Mucosa of descending colon (tissue), 3 donors: ENCODE results near the gene ITIH5. TPM values are rescaled to one million over a fixed set of nuclear protein-coding genes. Genes with fewer than 3 reads are reported as not detected.

Experiments
- ATAC-seq: fragments of 200-7000 bp; cut with Tn5 transposase; one replicate; pipeline ENCODE4 v1.9.1; 2020; ENCODE audit warnings: mild to moderate bottlenecking, moderate library complexity
- DNase-seq, 3 donors: peaks; one replicate each; pipeline ENCODE4 v3.0.0-alpha.2; 2020
- H3K36me3 ChIP-seq: fragments of 200-600 bp; one replicate; pipeline ENCODE4 v1.8.0; 2021; ENCODE audit warnings: low read depth, mild to moderate bottlenecking
- H3K4me1 ChIP-seq: fragments of 200-600 bp; one replicate; pipeline ENCODE4 v1.8.0; 2021; ENCODE audit warnings: low read depth, mild to moderate bottlenecking
- H3K4me3 ChIP-seq: fragments of 200-600 bp; one replicate; pipeline ENCODE4 v1.8.0; 2021; ENCODE audit warnings: mild to moderate bottlenecking
- H3K9me3 ChIP-seq: fragments of 200-600 bp; one replicate; pipeline ENCODE4 v1.8.0; 2021; ENCODE audit warnings: mild to moderate bottlenecking
- CTCF ChIP-seq: fragments of 200-600 bp; IDR thresholded peaks from one replicate; pipeline ENCODE4 v1.8.0; 2022; ENCODE audit warnings: antibody characterized with exemption, mild to moderate bottlenecking
- intact Hi-C, 2 donors: fragments of 100-400 bp; cut with DNase I in 1 of 2; cut with micrococcal nuclease in 1 of 2; formaldehyde crosslinking; loops; one replicate each; pipeline versions ENCODE4 v1.11.0 to v1.11.1; 2022; cut with DNase I, micrococcal nuclease
- total RNA-seq, 3 donors: library from RNA; stranded (reverse); fragmentation: NEBNext Ultra II Directional in 2 of 3; extraction: Animal tissue kit (Norgen Biotek cat#: 25700) in 2 of 3; gene quantifications; one replicate each; pipeline versions ENCODE4 v1.2.1 to v1.2.4, GENCODE V29; 2021 to 2023
- donor health status: DM: no; HTN: no; CAD: no; lungs with moderate emphysema.
- donor health status: DM: no; HTN: no; CAD: no.
- donor health status: DM: no; HTN: yes; CAD: no.

ITIH5 gene
- total RNA-seq, 3 donors from 2014 or later, result 5.0 to 46.6 (median 8.1) TPM

DNA sequence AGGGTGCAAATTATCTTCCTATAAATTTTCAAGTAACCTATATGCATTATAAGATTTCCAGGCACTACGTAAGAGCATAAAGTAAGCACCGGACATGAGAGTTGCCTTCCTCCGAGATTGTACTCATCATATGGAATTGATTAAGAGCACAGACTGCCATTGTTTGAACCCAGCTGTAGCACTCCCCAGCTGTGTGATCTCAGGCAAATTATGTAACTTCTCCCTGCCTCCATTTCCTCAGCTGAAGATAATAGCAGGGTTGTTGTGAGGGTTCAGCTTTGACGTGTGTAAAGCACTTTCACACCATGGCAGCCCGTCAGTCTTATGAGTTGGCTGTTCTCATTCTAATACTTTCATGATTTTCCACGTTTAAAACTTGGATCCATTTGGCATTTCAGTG is 122.6 kb downstream of the ITIH5 start:
- H3K36me3 ChIP-seq, result no peaks in the 10 kb centered on the region
- no peak for TF ChIP-seq CTCF
- no peaks in the 10 kb centered on the region for H3K4me1 ChIP-seq
- intact Hi-C loops, result no loop called here
- ATAC-seq, result no peak
- no peaks in the 10 kb centered on the region for H3K9me3 ChIP-seq
- no peak for DNase-seq
- H3K4me3 ChIP-seq, result no peak overlapping the region

DNA sequence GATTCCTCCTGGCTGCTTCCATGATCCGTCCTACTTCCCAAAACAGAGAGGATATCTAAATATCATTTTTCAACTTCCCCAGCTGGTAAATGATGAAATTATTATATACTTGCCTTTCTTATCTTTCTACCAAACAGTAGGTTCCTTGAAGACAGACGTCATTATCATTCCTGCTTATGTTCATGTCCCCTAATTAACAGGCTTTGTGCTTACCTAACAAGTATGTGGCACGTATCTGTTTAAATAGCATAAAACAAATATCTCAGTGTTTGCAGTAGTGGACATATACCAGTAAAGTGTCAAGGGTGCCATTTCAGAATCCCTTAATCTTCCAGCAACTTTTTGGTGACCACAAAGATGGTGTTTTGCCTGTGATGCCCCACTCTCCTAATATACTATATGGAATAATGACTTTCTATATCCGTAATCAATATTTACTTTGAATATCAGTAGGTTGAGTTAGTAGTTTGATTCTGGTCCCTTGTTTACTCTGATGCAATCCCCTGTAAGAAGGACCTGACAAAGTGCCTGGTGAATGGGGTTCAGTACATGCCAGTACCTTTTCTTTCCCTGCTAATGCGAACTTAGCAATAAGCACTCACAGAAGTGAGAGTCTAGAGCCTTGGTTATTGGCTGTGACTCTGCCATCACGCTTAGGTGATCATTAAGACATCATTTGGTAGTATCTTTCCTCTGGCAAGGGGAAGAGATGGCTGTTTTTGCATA is 124.4 kb downstream of the ITIH5 start:
- no peaks in the 10 kb centered on the region for H3K4me1 ChIP-seq
- no peak for TF ChIP-seq CTCF
- DNase-seq (no peak), ATAC-seq (no peak)
- H3K4me3 ChIP-seq, result no peak overlapping the region
- no peaks in the 10 kb centered on the region for H3K36me3 ChIP-seq
- intact Hi-C loops, result no loop called here
- peaks cover 2% of the 10 kb centered on the region for H3K9me3 ChIP-seq

DNA sequence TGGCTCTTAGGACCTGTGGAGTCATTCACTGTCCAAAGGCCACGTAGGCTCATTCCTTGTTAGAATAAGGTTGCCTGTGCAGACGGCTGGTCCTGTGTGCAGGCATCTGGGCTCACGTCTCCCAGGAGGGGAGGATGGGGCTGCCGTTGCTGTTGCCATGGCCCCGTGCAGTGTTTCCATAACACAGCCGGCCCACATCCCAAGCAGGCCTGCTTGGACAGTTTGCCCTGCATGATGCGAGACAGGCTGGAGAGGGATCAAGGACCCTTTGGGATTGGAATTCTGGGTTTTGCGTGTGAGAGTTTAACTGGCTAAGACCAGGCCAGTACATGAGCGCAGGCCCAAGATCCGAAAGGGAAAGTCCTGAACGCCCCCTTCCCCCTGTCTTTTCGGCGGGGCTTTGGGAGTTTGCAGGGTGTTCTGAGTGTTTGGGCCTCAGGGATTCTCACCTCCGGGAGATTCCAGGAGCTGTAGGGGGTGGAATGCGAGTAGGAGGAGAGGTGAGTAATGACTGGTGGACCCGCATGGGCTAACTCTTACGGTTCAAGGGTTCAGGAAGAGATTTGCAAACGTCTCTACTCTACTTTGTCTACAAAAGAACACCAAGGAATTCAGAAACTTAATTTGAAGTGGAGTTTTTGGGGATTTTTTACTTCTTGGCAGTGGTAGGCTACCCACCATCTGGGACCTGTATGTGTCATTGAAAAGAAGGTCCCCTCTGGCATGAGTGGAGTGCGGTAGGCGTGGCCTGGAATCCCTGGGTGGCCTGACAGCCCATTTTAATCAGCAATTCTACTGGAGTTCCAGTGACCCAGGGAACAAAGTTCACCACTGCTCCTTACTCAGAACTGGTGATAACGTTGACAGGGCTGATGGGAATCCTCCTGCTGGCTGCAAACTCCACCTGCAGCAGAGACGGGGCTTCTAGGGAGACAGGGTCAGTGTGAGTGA is 125.4 kb downstream of the ITIH5 start:
- no peaks in the 10 kb centered on the region for H3K36me3 ChIP-seq
- peaks cover 2% of the 10 kb centered on the region for H3K9me3 ChIP-seq
- no peak for TF ChIP-seq CTCF
- DNase-seq (peak in 2 of 3 donors; percentile 31 to 67), ATAC-seq (peak; percentile 73)
- intact Hi-C loops, result no loop called here
- H3K4me1 ChIP-seq, result no peaks in the 10 kb centered on the region
- H3K4me3 ChIP-seq, result no peak overlapping the region

DNA sequence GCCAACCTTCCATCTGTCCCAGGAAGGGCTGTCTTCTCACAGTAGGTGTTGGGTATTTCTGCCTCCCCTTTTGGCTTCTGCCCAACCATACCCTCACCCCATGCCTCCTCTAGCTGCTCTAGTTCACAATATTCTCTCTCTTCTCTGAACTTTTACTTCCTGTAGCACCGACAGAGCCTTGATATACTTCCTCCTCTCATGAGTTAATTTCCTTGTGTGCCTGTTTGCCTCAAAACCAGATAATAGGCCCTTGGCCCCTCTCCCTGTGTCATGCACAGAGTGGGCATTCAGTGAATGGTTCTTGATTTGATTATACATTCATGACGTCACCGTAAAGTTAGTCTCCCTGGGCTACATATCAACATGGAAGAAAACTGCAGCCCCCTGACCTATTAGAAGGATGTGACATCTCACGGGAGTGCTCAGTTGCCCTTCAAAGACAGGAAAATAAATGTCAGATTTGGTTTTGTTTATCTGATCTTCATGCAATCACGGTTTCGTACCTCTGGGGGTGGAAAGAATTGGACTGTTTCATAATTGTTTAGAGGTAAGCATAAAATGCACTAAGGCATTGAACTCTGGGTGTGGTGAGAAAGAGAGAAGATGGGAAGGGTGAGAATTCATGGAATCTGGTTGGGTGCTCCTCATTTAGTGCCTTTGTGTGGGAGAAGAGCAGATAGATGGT is 127.7 kb downstream of the ITIH5 start:
- intact Hi-C loops, result no loop called here
- H3K9me3 ChIP-seq, result peaks cover 2% of the 10 kb centered on the region

More for the DNA sequence above, 127.7 kb downstream of the ITIH5 start:
- Histone ChIP-seq H3K4me3 (no peak overlapping the region), H3K4me1 (no peaks in the 10 kb centered on the region), H3K36me3 (no peaks in the 10 kb centered on the region)
- DNase-seq (no peak), ATAC-seq (no peak)
- no peak for TF ChIP-seq CTCF
